DOHH2 (cell line): ENCODE measurements around the gene PTPRT.

Source experiments
- H3F3A ChIP-seq: fragments of 200-600 bp; sonication (generic), shearing (Covaris generic); 2 replicates; pipeline ENCODE4 v1.6.0; 2016; ENCODE audit warnings: antibody characterized with exemption, mild to moderate bottlenecking; ENCODE audit not compliant: control insufficient read depth, insufficient read depth
- H3K27ac ChIP-seq: fragments of 200-600 bp; sonication (generic); 2 replicates; pipeline ENCODE4 v1.5.1; 2014; ENCODE audit warnings: low read depth, mild to moderate bottlenecking, low read length, moderate library complexity
- H3K27me3 ChIP-seq: fragments of 200-600 bp; sonication (generic); 2 replicates; pipeline ENCODE4 v1.6.1; 2014; ENCODE audit warnings: mild to moderate bottlenecking, low read length, mixed read lengths; ENCODE audit not compliant: control insufficient read depth
- H3K36me3 ChIP-seq: fragments of 200-600 bp; sonication (generic); 2 replicates; pipeline ENCODE4 v1.6.1; 2014; ENCODE audit warnings: mild to moderate bottlenecking, low read length, moderate library complexity, mixed read lengths; ENCODE audit not compliant: control insufficient read depth
- H3K4me1 ChIP-seq: fragments of 200-600 bp; sonication (generic); 2 replicates; pipeline ENCODE4 v1.6.1; 2014; ENCODE audit warnings: mild to moderate bottlenecking, low read length, mixed read lengths; ENCODE audit not compliant: control insufficient read depth
- H3K4me2 ChIP-seq: fragments of 200-600 bp; sonication (generic); 2 replicates; pipeline ENCODE4 v1.6.0; 2014; ENCODE audit warnings: mild to moderate bottlenecking, low read length, moderate library complexity
- H3K4me3 ChIP-seq: fragments of 200-600 bp; sonication (generic); 2 replicates; pipeline ENCODE4 v1.5.1; 2014; ENCODE audit warnings: mild to moderate bottlenecking, low read length, mixed read lengths
- H3K79me2 ChIP-seq: fragments of 200-600 bp; sonication (generic); 2 replicates; pipeline ENCODE4 v1.6.1; 2014; ENCODE audit warnings: mild to moderate bottlenecking, low read length, mixed read lengths; ENCODE audit not compliant: control insufficient read depth
- H3K9me2 ChIP-seq: fragments of 200-600 bp; sonication (generic); replicated peaks from 2 replicates; pipeline ENCODE4 v1.6.1; 2014; ENCODE audit warnings: mild to moderate bottlenecking, low read length, mixed read lengths; ENCODE audit not compliant: control insufficient read depth
- H3K9me3 ChIP-seq: fragments of 200-600 bp; sonication (generic); 2 replicates; pipeline ENCODE4 v1.6.1; 2014; ENCODE audit warnings: antibody characterized with exemption, low read length, mixed read lengths; ENCODE audit not compliant: control insufficient read depth, insufficient read depth
- H4K20me1 ChIP-seq: fragments of 200-600 bp; sonication (generic); 2 replicates; pipeline ENCODE4 v1.6.0; 2014; ENCODE audit warnings: low read depth, mild to moderate bottlenecking, antibody characterized with exemption, low read length, moderate library complexity; ENCODE audit not compliant: control insufficient read depth, insufficient read depth
- CTCF ChIP-seq: fragments of 200-600 bp; sonication (generic); IDR thresholded peaks from one replicate; pipeline ENCODE4 v1.5.1; 2014; ENCODE audit warnings: antibody characterized with exemption, mild to moderate bottlenecking, low read depth, low read length; ENCODE audit not compliant: poor library complexity, severe bottlenecking
- EZH2phosphoT487 ChIP-seq: fragments of 200-600 bp; sonication (generic); IDR thresholded peaks from 2 replicates; pipeline ENCODE4 v1.6.1; 2017; ENCODE audit warnings: borderline replicate concordance, mild to moderate bottlenecking, antibody characterized with exemption, low read length, moderate library complexity, mixed read lengths

PTPRT gene

DNA sequence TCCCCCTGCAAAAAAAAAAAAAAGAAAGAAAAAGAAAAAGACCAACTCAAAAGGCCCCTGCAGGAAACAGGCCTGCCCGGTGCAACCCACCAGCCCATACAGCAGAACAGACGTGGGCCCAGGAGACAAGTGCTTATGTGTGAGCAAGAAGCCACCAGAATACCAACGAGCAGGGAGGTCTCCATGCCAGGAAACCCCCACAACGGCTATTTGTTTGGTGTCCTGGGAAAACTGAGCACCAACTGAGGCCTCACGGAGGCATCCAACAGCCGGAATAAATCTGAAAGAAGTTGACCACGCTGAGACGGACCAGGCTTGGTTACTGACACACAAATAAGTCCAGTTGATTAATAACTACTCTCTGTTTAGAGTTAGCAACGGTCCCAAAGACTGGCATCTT lies 29.7 kb downstream of the PTPRT start:
- no peaks in the 10 kb centered on the region for H3F3A ChIP-seq
- H3K27ac ChIP-seq = no peak overlapping the region
- no peak overlapping the region for H3K4me2 ChIP-seq
- TF ChIP-seq CTCF (no peak), EZH2phosphoT487 (no peak)
- no peaks in the 10 kb centered on the region for H3K9me3 ChIP-seq
- H3K9me2 ChIP-seq = no peaks in the 10 kb centered on the region
- H3K27me3 ChIP-seq = no peaks in the 10 kb centered on the region
- no peaks in the 10 kb centered on the region for H3K36me3 ChIP-seq
- H4K20me1 ChIP-seq = no peaks in the 10 kb centered on the region
- no peak overlapping the region for H3K4me3 ChIP-seq
- no peaks in the 10 kb centered on the region for H3K4me1 ChIP-seq
- H3K79me2 ChIP-seq = no peaks in the 10 kb centered on the region

DNA sequence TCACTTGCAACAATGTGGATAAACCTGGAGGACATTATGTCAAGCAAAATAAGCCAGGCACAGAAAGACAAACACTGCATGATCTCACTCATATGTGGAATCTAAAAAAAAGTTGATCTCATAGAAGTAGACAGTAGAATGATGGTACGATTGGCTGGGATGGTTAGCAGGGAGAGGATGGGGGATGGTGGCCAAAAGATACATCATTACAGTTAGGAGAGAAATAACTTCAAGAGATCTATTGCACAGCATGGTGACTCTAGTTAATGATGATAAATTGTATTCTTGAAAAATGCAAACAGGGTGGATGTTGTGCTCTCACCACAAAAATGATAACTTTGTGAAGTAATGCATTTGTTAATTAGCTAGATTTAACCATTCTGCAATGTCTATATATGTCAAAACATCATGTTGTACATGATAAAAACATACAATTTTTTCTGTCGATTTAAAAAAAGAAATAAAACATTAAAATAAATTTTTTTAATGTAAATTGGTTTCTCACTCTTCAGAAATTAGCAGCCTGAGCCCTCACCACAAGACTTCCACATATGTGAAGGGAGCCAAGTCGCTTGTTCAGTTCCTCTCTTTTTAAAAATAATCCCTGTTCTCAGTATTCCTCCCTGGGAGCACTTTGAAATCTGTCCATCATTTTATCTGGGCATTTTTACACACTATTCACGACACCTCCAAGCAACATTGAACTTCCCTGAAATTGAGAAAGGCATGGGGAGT lies 34.2 kb downstream of the PTPRT start:
- Histone ChIP-seq H3K9me2 (no peaks in the 10 kb centered on the region), H3K27ac (no peak overlapping the region), H3K9me3 (no peaks in the 10 kb centered on the region), H3F3A (no peaks in the 10 kb centered on the region), H4K20me1 (no peaks in the 10 kb centered on the region), H3K4me3 (no peak overlapping the region), H3K27me3 (no peaks in the 10 kb centered on the region), H3K79me2 (no peaks in the 10 kb centered on the region), H3K4me1 (no peaks in the 10 kb centered on the region), H3K4me2 (no peak overlapping the region), H3K36me3 (no peaks in the 10 kb centered on the region)
- TF ChIP-seq EZH2phosphoT487 (no peak), CTCF (no peak)

- H3K4me1 ChIP-seq = no peaks in the 10 kb centered on the region
- no peaks in the 10 kb centered on the region for H3F3A ChIP-seq
- H3K4me2 ChIP-seq = no peak overlapping the region
- TF ChIP-seq CTCF = no peak
- TF ChIP-seq EZH2phosphoT487 = no peak
- no peaks in the 10 kb centered on the region for H3K27me3 ChIP-seq
- no peaks in the 10 kb centered on the region for H3K79me2 ChIP-seq
- no peak overlapping the region for H3K27ac ChIP-seq
- no peaks in the 10 kb centered on the region for H4K20me1 ChIP-seq
- H3K4me3 ChIP-seq = no peak overlapping the region
- H3K36me3 ChIP-seq = no peaks in the 10 kb centered on the region
- no peaks in the 10 kb centered on the region for H3K9me2 ChIP-seq
- no peaks in the 10 kb centered on the region for H3K9me3 ChIP-seq
Observed at GRCh38 chr20:43151901-43152300, 37.8 kb downstream of the PTPRT start.
